ENCODE measurements around the gene PRRG3.

Gene PRRG3

DNA sequence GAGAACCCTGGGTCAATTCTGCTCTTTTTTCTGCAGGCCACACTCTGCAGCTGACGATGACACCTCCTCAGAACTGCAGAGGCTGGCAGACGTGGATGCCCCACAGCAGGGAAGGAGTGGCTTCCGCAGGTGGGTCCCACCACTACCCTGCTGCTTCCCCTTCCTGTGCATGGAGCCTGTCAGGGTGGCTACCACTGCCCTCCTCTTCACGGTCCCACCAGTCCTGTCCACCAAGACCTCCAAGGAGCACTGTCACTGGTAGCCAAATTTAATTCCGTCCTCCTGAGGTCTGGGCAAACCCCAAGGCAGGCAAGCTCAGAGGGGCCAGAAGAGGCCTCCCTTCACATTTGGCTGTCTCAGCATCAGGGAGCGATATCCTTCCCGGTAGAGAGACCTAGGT, 43.5 kb downstream of the PRRG3 start:
- ATAC-seq (replicated peaks) (no peak), DNase-seq (no peak)
- H3K27me3 Mint-ChIP-seq: peaks cover 7 to 23% of the 10 kb centered on the region in 2 donors
- no peaks in the 10 kb centered on the region for H3K4me1 Mint-ChIP-seq (ENCODE audit: low read depth in 2 of 2)
- H3K4me3 Mint-ChIP-seq: no peak overlapping the region
- no peak overlapping the region for H3K27ac Mint-ChIP-seq
- H3K9me3 Mint-ChIP-seq: no peaks in the 10 kb centered on the region
- no peaks in the 10 kb centered on the region for H3K36me3 Mint-ChIP-seq (ENCODE audit: insufficient read depth)

DNA sequence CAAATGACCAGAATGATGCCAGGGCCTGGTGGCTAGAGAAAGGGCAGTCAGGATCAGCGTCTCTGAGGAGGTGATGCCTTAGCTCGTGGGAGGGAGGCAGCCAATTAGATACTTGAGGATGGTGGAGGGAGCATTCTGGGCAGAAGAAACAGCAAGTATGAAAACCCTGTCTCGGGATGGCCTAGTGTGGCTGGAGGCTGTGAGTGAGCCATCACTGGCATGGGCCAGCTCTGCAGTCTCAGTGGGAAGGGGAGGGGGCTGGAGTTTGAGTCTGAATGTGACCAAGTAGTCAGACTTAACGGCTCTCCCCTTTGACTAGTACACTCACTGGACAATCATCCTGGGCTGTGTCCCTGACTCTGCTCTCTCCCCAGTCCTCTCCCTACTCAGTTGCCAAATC, 46.3 kb downstream of the PRRG3 start:
- Mint-ChIP-seq H3K9me3 (no peaks in the 10 kb centered on the region), H3K4me1 (ENCODE audit: low read depth in 2 of 2) (no peaks in the 10 kb centered on the region), H3K4me3 (no peak overlapping the region), H3K27ac (no peak overlapping the region), H3K36me3 (ENCODE audit: insufficient read depth) (no peaks in the 10 kb centered on the region), H3K27me3 (peaks cover 0 to 9% of the 10 kb centered on the region in 2 donors)
- DNase-seq (no peak), ATAC-seq (replicated peaks) (no peak)

DNA sequence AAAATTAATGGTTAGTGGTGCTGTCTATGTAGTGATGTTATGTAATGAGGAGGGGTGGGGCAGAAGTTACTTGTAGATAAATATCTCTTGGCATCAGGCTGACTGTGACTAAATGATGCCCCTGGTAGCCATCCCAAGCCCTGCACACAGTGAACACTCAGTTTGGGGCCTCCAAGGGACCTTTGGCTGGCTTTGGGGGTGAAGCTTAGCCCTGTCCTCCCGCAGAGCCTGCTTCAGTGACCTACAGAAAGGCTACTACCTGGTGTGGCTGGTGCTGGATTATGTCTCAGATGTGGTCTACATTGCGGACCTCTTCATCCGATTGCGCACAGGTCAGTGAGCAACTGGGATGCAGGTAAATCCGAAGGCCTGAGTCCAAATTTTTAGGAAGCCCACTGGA, 47.1 kb downstream of the PRRG3 start:
- Mint-ChIP-seq H3K36me3 (ENCODE audit: insufficient read depth) (no peaks in the 10 kb centered on the region), H3K27me3 (peaks cover 0 to 5% of the 10 kb centered on the region in 2 donors), H3K27ac (no peak overlapping the region), H3K4me1 (ENCODE audit: low read depth in 2 of 2) (no peaks in the 10 kb centered on the region), H3K9me3 (no peaks in the 10 kb centered on the region), H3K4me3 (no peak overlapping the region)
- ATAC-seq (replicated peaks) (no peak), DNase-seq (no peak)

DNA sequence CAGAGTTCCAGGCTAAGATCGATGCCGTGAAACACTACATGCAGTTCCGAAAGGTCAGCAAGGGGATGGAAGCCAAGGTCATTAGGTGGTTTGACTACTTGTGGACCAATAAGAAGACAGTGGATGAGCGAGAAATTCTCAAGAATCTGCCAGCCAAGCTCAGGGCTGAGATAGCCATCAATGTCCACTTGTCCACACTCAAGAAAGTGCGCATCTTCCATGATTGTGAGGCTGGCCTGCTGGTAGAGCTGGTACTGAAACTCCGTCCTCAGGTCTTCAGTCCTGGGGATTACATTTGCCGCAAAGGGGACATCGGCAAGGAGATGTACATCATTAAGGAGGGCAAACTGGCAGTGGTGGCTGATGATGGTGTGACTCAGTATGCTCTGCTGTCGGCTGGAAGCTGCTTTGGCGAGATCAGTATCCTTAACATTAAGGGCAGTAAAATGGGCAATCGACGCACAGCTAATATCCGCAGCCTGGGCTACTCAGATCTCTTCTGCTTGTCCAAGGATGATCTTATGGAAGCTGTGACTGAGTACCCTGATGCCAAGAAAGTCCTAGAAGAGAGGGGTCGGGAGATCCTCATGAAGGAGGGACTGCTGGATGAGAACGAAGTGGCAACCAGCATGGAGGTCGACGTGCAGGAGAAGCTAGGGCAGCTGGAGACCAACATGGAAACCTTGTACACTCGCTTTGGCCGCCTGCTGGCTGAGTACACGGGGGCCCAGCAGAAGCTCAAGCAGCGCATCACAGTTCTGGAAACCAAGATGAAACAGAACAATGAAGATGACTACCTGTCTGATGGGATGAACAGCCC, 48.6 kb downstream of the PRRG3 start:
- ATAC-seq (replicated peaks): no peak
- Mint-ChIP-seq H3K4me3 (no peak overlapping the region), H3K36me3 (ENCODE audit: insufficient read depth) (no peaks in the 10 kb centered on the region), H3K4me1 (ENCODE audit: low read depth in 2 of 2) (no peaks in the 10 kb centered on the region), H3K27ac (no peak overlapping the region), H3K27me3 (no peaks in the 10 kb centered on the region), H3K9me3 (no peaks in the 10 kb centered on the region)
- DNase-seq: no peak

DNA sequence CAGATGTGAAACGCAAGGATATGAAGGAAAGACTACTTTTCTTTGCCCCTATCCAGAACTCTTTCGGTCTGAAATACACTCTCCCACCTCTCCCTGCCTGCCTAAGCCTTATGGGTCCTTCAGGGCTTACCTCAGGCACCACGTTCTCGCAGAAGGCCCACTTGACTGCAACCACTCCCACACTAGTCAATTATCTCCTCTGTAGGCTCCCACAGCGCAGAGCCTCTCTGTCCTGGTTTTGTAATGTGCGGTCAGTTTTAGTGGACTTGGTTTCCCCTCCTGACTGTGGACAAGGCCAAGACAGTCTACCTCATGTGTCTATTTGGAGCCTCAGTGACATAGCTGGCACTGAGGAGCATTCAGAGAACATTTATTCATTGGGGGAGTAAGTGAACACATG, 50.4 kb downstream of the PRRG3 start:
- H3K27me3 Mint-ChIP-seq: peaks cover under 1 to 3% of the 10 kb centered on the region in 2 donors
- no peaks in the 10 kb centered on the region for H3K36me3 Mint-ChIP-seq (ENCODE audit: insufficient read depth)
- no peak for ATAC-seq (replicated peaks)
- DNase-seq: no peak
- no peak overlapping the region for H3K4me3 Mint-ChIP-seq
- H3K9me3 Mint-ChIP-seq: no peaks in the 10 kb centered on the region
- H3K4me1 Mint-ChIP-seq (ENCODE audit: low read depth in 2 of 2): no peaks in the 10 kb centered on the region
- H3K27ac Mint-ChIP-seq: no peak overlapping the region

DNA sequence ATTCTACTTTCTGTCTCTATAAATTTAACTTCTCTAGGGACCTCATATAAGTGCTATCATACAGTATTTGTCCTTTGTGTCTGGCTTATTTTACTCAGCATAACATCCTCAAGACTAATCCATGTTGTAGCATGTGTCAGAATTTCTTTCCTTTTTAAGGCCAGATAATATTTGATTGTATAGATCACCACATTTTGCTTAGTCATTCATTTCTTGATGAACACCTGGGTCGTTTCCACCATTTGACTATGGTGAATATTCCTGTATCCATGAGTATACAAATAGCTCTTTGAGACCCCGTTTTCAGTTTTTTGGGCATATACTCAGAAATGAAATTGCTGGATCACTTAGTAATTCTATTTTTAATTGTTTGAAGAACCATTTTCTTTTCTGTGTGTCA, 51.2 kb downstream of the PRRG3 start:
- Mint-ChIP-seq H3K4me1 (ENCODE audit: low read depth in 2 of 2) (no peaks in the 10 kb centered on the region), H3K36me3 (ENCODE audit: insufficient read depth) (no peaks in the 10 kb centered on the region), H3K27ac (no peak overlapping the region), H3K9me3 (no peaks in the 10 kb centered on the region), H3K27me3 (peaks cover 9 to 12% of the 10 kb centered on the region in 2 donors), H3K4me3 (no peak overlapping the region)
- ATAC-seq (replicated peaks) (no peak), DNase-seq (no peak)

DNA sequence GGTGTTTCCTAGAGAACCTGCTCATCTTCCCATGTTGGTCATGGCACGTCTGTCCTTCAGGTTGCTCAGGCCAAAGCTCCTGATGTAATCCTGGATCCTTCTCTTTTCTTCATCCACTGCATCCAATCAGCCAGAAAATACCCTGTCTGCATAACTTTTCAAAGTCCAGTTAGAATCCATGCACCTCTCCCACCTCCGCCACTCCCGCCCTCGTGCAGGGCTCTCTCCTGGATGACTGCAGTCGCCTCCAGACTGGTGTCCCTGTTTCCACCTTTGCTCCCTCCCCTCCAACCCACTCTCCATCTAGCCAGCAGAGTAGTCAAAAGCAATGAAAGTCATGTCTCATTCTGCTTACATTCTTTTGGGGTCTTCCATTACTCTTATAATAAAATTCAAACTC, 55.3 kb downstream of the PRRG3 start:
- no peak for ATAC-seq (replicated peaks)
- no peaks in the 10 kb centered on the region for H3K36me3 Mint-ChIP-seq (ENCODE audit: insufficient read depth)
- H3K9me3 Mint-ChIP-seq: no peaks in the 10 kb centered on the region
- peaks cover 16 to 22% of the 10 kb centered on the region in 2 donors for H3K27me3 Mint-ChIP-seq
- H3K4me3 Mint-ChIP-seq: no peak overlapping the region
- no peaks in the 10 kb centered on the region for H3K4me1 Mint-ChIP-seq (ENCODE audit: low read depth in 2 of 2)
- DNase-seq: no peak
- no peak overlapping the region for H3K27ac Mint-ChIP-seq

DNA sequence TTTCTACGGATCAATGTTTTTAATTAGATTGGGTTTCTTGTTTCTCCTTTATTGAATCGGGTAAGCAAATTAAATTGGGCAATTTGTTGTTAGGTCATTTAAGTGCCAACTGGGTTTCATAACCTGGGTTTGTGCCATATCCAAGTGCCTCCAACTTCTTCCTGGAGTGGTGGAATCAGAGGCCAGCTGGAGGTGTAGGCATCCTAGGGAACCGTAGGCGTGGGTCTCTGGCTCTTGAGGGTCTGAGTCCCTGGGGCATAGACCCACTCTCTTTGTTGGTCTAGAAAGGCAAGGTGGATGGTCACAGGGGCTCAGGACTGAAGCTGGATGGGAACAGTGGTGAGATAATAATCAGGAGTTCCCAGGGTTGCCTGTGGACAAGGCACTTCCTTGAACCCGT, 57.6 kb downstream of the PRRG3 start:
- Mint-ChIP-seq H3K4me3 (no peak overlapping the region), H3K27ac (no peak overlapping the region), H3K36me3 (ENCODE audit: insufficient read depth) (no peaks in the 10 kb centered on the region), H3K4me1 (ENCODE audit: low read depth in 2 of 2) (no peaks in the 10 kb centered on the region), H3K27me3 (peaks cover 16 to 34% of the 10 kb centered on the region in 2 donors), H3K9me3 (no peaks in the 10 kb centered on the region)
- DNase-seq: no peak
- no peak for ATAC-seq (replicated peaks)

DNA sequence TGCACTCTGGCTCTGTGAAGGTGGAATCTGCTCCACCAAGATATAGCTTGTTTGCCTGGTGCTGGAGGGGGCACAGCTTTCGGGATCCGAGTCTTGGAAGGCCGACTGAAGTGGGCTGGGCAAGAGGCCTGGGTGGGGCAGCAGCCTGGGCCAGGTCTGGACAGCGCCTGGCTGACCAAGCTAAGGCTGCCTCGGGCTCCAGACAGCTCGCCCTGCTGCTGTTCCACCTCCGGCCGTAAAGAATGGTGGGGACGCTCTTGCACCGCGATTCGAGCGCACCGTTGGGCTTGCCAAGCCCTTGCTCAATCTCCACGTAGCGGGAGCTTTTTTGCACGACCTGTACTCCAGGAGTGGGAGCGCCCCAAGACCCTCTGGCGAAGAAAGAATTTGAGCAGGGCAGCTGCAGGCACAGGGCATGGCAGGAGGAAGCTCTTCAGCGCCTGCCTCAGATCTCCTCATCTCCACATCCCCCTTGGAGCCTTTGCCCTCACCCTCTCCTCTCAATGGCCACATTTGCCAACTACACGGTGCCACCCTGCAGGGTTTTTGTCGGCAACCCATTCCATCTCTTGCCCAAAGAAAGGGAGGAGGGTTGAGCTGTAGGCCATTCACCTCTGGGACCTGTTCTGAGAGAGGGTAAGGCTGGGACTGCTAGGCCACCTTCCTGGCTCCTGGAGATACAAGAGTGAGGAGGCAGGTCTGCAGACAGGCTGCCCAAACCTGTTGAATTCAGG, 58.2 kb downstream of the PRRG3 start:
- DNase-seq (no peak), ATAC-seq (replicated peaks) (no peak)
- Mint-ChIP-seq H3K4me1 (ENCODE audit: low read depth in 2 of 2) (no peaks in the 10 kb centered on the region), H3K4me3 (no peak overlapping the region), H3K27ac (no peak overlapping the region), H3K36me3 (ENCODE audit: insufficient read depth) (no peaks in the 10 kb centered on the region), H3K9me3 (no peaks in the 10 kb centered on the region), H3K27me3 (peaks cover 16 to 34% of the 10 kb centered on the region in 2 donors)

DNA sequence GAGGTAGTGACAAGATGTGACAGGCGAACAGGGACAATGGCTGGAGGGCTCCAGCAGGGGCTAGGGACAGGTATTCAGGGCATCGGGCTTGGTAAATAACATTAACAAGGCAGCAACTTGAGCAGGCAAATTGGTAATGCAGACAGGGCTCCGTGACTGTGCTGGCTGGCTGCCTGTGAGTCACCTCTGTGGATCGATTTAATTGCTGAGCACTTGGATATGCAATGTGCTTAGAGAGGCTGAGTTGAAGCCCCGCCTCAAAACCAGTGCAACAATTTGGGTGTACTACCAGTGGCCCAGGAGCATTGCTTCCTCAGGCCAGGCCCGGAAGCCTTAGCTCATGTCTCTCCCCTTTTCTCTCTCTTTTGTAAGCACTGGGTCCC, 58.8 kb downstream of the PRRG3 start:
- Mint-ChIP-seq H3K4me3 (no peak overlapping the region), H3K36me3 (ENCODE audit: insufficient read depth) (no peaks in the 10 kb centered on the region), H3K9me3 (no peaks in the 10 kb centered on the region), H3K4me1 (ENCODE audit: low read depth in 2 of 2) (no peaks in the 10 kb centered on the region), H3K27me3 (peaks cover 16 to 34% of the 10 kb centered on the region in 2 donors), H3K27ac (no peak overlapping the region)
- ATAC-seq (replicated peaks) (no peak), DNase-seq (no peak)

DNA sequence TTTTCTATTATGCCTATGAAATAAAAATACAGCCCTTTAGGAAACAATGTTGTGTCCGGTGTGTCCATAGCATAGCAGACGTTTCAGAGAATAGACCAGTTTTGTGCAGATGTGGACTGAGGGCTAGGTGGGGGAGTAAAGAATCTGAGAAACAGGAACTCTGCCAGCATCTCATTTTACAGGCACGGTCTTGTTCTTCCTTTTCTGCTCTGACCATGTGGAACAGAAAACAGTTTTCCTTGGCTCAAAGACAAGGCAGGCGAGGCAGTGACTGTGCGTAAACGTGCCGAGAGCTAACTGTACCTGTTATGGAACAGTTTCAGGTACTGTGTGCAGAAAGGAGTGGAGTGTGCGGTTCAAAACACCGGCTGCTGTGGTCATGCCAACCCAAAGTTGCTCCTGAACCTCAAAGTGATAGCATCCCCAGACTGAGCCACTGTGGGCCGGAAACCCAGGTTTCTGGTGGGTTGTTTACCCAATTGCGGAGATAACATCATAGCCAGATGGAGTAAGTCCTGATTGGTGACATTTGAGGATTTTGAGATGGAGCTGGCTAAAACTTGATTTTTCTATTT, 59.5 kb downstream of the PRRG3 start:
- DNase-seq (no peak), ATAC-seq (replicated peaks) (no peak)
- Mint-ChIP-seq H3K27ac (no peak overlapping the region), H3K4me1 (ENCODE audit: low read depth in 2 of 2) (no peaks in the 10 kb centered on the region), H3K36me3 (ENCODE audit: insufficient read depth) (no peaks in the 10 kb centered on the region), H3K4me3 (no peak overlapping the region), H3K9me3 (no peaks in the 10 kb centered on the region), H3K27me3 (peaks cover 16 to 34% of the 10 kb centered on the region in 2 donors)

Data from effector memory CD8-positive, alpha-beta T cell (primary cell).